ENCODE data around the gene DMBX1. TPM values are rescaled to one million over a fixed set of nuclear protein-coding genes. Genes with fewer than 3 reads are reported as not detected.
A peak's percentile ranks its signal among the peaks of the same experiment; 100 is the strongest.

Gene DMBX1
- total RNA-seq, 4 donors from 2014 or later, result 0.25 to 0.55 (median 0.30) TPM; not detected in 1

GRCh38 chr1:46461809-46462448, 27.7 kb upstream of the DMBX1 start:
- Histone ChIP-seq H3K27me3 (peaks cover 25% of the 10 kb centered on the region), H3K27ac (no peak overlapping the region), H3K4me1 (peaks cover 10% of the 10 kb centered on the region), H3K4me3 (no peak overlapping the region), H3K9me3 (no peaks in the 10 kb centered on the region), H3K36me3 (no peaks in the 10 kb centered on the region)
- TF ChIP-seq, protein P1, sequence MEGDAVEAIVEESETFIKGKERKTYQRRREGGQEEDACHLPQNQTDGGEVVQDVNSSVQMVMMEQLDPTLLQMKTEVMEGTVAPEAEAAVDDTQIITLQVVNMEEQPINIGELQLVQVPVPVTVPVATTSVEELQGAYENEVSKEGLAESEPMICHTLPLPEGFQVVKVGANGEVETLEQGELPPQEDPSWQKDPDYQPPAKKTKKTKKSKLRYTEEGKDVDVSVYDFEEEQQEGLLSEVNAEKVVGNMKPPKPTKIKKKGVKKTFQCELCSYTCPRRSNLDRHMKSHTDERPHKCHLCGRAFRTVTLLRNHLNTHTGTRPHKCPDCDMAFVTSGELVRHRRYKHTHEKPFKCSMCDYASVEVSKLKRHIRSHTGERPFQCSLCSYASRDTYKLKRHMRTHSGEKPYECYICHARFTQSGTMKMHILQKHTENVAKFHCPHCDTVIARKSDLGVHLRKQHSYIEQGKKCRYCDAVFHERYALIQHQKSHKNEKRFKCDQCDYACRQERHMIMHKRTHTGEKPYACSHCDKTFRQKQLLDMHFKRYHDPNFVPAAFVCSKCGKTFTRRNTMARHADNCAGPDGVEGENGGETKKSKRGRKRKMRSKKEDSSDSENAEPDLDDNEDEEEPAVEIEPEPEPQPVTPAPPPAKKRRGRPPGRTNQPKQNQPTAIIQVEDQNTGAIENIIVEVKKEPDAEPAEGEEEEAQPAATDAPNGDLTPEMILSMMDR (IDR thresholded peaks at IDR 0.05), result no peak
- TF ChIP-seq EP300 (IDR thresholded peaks at IDR 0.05) (no peak), POLR2AphosphoS5 (IDR thresholded peaks at IDR 0.05) (no peak), POLR2A (IDR thresholded peaks at IDR 0.05) (no peak)
- no peak for DNase-seq (ENCODE audit: low spot score in 2 of 2)
- 56% methylated on average over 5 of the region's 5 CpGs for WGBS

GRCh38 chr1:46464013-46464548, 25.6 kb upstream of the DMBX1 start:
- Histone ChIP-seq H3K4me1 (peaks cover 13% of the 10 kb centered on the region), H3K27me3 (peaks cover 28% of the 10 kb centered on the region), H3K27ac (no peak overlapping the region), H3K36me3 (no peaks in the 10 kb centered on the region), H3K9me3 (no peaks in the 10 kb centered on the region), H3K4me3 (no peak overlapping the region)
- 81% methylated on average over 4 of the region's 4 CpGs for WGBS
- DNase-seq (ENCODE audit: low spot score in 2 of 2), result no peak
- TF ChIP-seq EP300 (IDR thresholded peaks at IDR 0.05), result no peak
- no peak for TF ChIP-seq POLR2AphosphoS5 (IDR thresholded peaks at IDR 0.05)
- TF ChIP-seq, protein P1 (IDR thresholded peaks at IDR 0.05), result no peak
- TF ChIP-seq POLR2A (IDR thresholded peaks at IDR 0.05), result no peak

DNA sequence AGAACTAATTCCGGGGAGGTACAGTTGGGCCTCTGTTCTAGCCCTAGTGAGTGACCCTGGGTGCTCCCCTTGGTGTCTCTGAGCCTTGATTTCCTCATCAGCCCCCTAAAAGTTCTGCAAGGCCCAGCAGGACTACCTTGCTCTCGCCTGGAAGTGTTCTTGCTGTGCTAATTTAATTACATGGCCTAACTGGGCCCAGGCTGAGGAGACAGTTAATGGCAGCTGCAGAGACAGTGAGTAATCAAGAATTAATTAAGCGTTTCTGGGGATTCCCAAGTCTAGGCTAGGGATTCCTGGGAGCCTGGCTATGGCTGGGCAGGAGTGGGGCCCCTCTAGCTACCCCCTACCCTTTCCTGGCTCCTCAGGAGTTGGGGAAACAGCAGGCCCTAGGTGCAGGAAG, 24.7 kb upstream of the DMBX1 start:
- H3K27me3 ChIP-seq, result peaks cover 28% of the 10 kb centered on the region
- H3K9me3 ChIP-seq, result no peaks in the 10 kb centered on the region
- TF ChIP-seq POLR2AphosphoS5 (IDR thresholded peaks at IDR 0.05) (no peak), POLR2A (IDR thresholded peaks at IDR 0.05) (no peak), EP300 (IDR thresholded peaks at IDR 0.05) (no peak)
- TF ChIP-seq, protein P1 (IDR thresholded peaks at IDR 0.05), result no peak
- no peak overlapping the region for H3K4me3 ChIP-seq
- H3K4me1 ChIP-seq, result peaks cover 13% of the 10 kb centered on the region
- no peak for DNase-seq (ENCODE audit: low spot score in 2 of 2)
- no peaks in the 10 kb centered on the region for H3K36me3 ChIP-seq
- H3K27ac ChIP-seq, result no peak overlapping the region
- 58% methylated on average over 3 of the region's 3 CpGs for WGBS

GRCh38 chr1:46465981-46466476, 23.6 kb upstream of the DMBX1 start:
- Histone ChIP-seq H3K36me3 (no peaks in the 10 kb centered on the region), H3K4me1 (peaks cover 13% of the 10 kb centered on the region), H3K9me3 (no peaks in the 10 kb centered on the region), H3K4me3 (peak overlapping the region; percentile 69), H3K27me3 (peaks cover 23% of the 10 kb centered on the region), H3K27ac (no peak overlapping the region)
- no peak for DNase-seq (ENCODE audit: low spot score in 2 of 2)
- TF ChIP-seq, protein P1 (IDR thresholded peaks at IDR 0.05), result no peak
- TF ChIP-seq POLR2A (IDR thresholded peaks at IDR 0.05), result no peak
- TF ChIP-seq POLR2AphosphoS5 (IDR thresholded peaks at IDR 0.05), result no peak
- no peak for TF ChIP-seq EP300 (IDR thresholded peaks at IDR 0.05)
- 44% methylated on average over 17 of the region's 20 CpGs for WGBS

GRCh38 chr1:46466477-46467182, 23.0 kb upstream of the DMBX1 start:
- DNase-seq (ENCODE audit: low spot score in 2 of 2), result no peak
- WGBS, result 4% methylated on average over 24 of the region's 84 CpGs
- TF ChIP-seq POLR2AphosphoS5 (IDR thresholded peaks at IDR 0.05) (no peak), EP300 (IDR thresholded peaks at IDR 0.05) (no peak)
- TF ChIP-seq, protein P1 (IDR thresholded peaks at IDR 0.05), result no peak

More at GRCh38 chr1:46466477-46467182, 23.0 kb upstream of the DMBX1 start:
- H3K27me3 ChIP-seq, result peaks cover 23% of the 10 kb centered on the region
- no peaks in the 10 kb centered on the region for H3K9me3 ChIP-seq
- H3K4me1 ChIP-seq, result peaks cover 13% of the 10 kb centered on the region
- no peak overlapping the region for H3K27ac ChIP-seq
- peak overlapping the region; percentile 69 for H3K4me3 ChIP-seq
- H3K36me3 ChIP-seq, result no peaks in the 10 kb centered on the region

Data from suprapubic skin (tissue), 4 donors.